ENCODE results near the gene CASQ1. TPM values are rescaled to one million over a fixed set of nuclear protein-coding genes. Genes with fewer than 3 reads are reported as not detected.

CASQ1 gene
- total RNA-seq, 1 donor from 2014 or later: not detected

GRCh38 chr1:160171980-160172379 is 18.4 kb upstream of the CASQ1 start:
- Mint-ChIP-seq H3K27me3 (ENCODE audit: unreplicated experiment) (peaks cover 5% of the 10 kb centered on the region), H3K27ac (ENCODE audit: unreplicated experiment) (peak overlapping the region; percentile 41), H3K4me1 (ENCODE audit: low read depth, unreplicated experiment) (peaks cover 15% of the 10 kb centered on the region), H3K36me3 (ENCODE audit: unreplicated experiment) (peaks cover 4% of the 10 kb centered on the region), H3K9me3 (ENCODE audit: unreplicated experiment) (peaks cover 4% of the 10 kb centered on the region), H3K4me3 (ENCODE audit: unreplicated experiment) (no peak overlapping the region)
- no peak for DNase-seq
- TF ChIP-seq CTCF (IDR thresholded peaks at IDR 0.05; ENCODE audit: partially characterized antibody, unreplicated experiment): no peak

GRCh38 chr1:160177231-160177630 is 13.1 kb upstream of the CASQ1 start:
- Mint-ChIP-seq H3K27me3 (ENCODE audit: unreplicated experiment) (peaks cover 3% of the 10 kb centered on the region), H3K36me3 (ENCODE audit: unreplicated experiment) (peaks cover under 1% of the 10 kb centered on the region), H3K4me1 (ENCODE audit: low read depth, unreplicated experiment) (peaks cover under 1% of the 10 kb centered on the region), H3K4me3 (ENCODE audit: unreplicated experiment) (no peak overlapping the region), H3K27ac (ENCODE audit: unreplicated experiment) (no peak overlapping the region), H3K9me3 (ENCODE audit: unreplicated experiment) (no peaks in the 10 kb centered on the region)
- no peak for TF ChIP-seq CTCF (IDR thresholded peaks at IDR 0.05; ENCODE audit: partially characterized antibody, unreplicated experiment)
- DNase-seq: no peak

- H3K4me1 Mint-ChIP-seq (ENCODE audit: low read depth, unreplicated experiment): no peaks in the 10 kb centered on the region
- H3K4me3 Mint-ChIP-seq (ENCODE audit: unreplicated experiment): no peak overlapping the region
- H3K9me3 Mint-ChIP-seq (ENCODE audit: unreplicated experiment): no peaks in the 10 kb centered on the region
- H3K27ac Mint-ChIP-seq (ENCODE audit: unreplicated experiment): no peak overlapping the region
- no peaks in the 10 kb centered on the region for H3K36me3 Mint-ChIP-seq (ENCODE audit: unreplicated experiment)
- DNase-seq: no peak
- TF ChIP-seq CTCF (IDR thresholded peaks at IDR 0.05; ENCODE audit: partially characterized antibody, unreplicated experiment): no peak
- peaks cover 3% of the 10 kb centered on the region for H3K27me3 Mint-ChIP-seq (ENCODE audit: unreplicated experiment)
Observed at GRCh38 chr1:160177667-160178066, 12.7 kb upstream of the CASQ1 start.

GRCh38 chr1:160178731-160179130 is 11.6 kb upstream of the CASQ1 start:
- Mint-ChIP-seq H3K9me3 (ENCODE audit: unreplicated experiment) (no peaks in the 10 kb centered on the region), H3K4me3 (ENCODE audit: unreplicated experiment) (no peak overlapping the region), H3K27me3 (ENCODE audit: unreplicated experiment) (peaks cover 3% of the 10 kb centered on the region), H3K36me3 (ENCODE audit: unreplicated experiment) (no peaks in the 10 kb centered on the region), H3K4me1 (ENCODE audit: low read depth, unreplicated experiment) (no peaks in the 10 kb centered on the region), H3K27ac (ENCODE audit: unreplicated experiment) (no peak overlapping the region)
- TF ChIP-seq CTCF (IDR thresholded peaks at IDR 0.05; ENCODE audit: partially characterized antibody, unreplicated experiment): no peak
- no peak for DNase-seq

- no peak for TF ChIP-seq CTCF (IDR thresholded peaks at IDR 0.05; ENCODE audit: partially characterized antibody, unreplicated experiment)
- Mint-ChIP-seq H3K4me3 (ENCODE audit: unreplicated experiment) (no peak overlapping the region), H3K27ac (ENCODE audit: unreplicated experiment) (no peak overlapping the region), H3K27me3 (ENCODE audit: unreplicated experiment) (peaks cover 3% of the 10 kb centered on the region), H3K4me1 (ENCODE audit: low read depth, unreplicated experiment) (no peaks in the 10 kb centered on the region), H3K9me3 (ENCODE audit: unreplicated experiment) (no peaks in the 10 kb centered on the region), H3K36me3 (ENCODE audit: unreplicated experiment) (no peaks in the 10 kb centered on the region)
- DNase-seq: no peak
Observed at GRCh38 chr1:160179336-160179735, 11.0 kb upstream of the CASQ1 start.

Data from glutamatergic neuron (in vitro differentiated cells).